PC-3 (cell line): ENCODE data around the gene UVSSA. TPM values are rescaled to one million over a fixed set of nuclear protein-coding genes. Genes with fewer than 3 reads are reported as not detected.

Source experiments
- ATAC-seq: fragments of 200-7000 bp; cut with Tn5 transposase; 2 replicates; pipeline ENCODE4 v1.9.1; 2020; ENCODE audit warnings: mild to moderate bottlenecking, moderate library complexity
- BruUV-seq: library from RNA; stranded (reverse); fragments of 400-500 nt; replicated peaks from 2 replicates; lab custom pipeline; 2021; lab: Mats Ljungman, UMichigan
- CTCF ChIA-PET: fragments of 300-600 bp; sonication (Branson Sonifier 250); formaldehyde crosslinking; loops from one replicate; lab custom pipeline; 2022; ENCODE audit warnings: antibody characterized with exemption; lab: Charles Lee
- POLR2A ChIA-PET: fragments of 300-600 bp; sonication (Branson Sonifier 250); formaldehyde crosslinking; loops from one replicate; lab custom pipeline; 2022; ENCODE audit warnings: antibody characterized with exemption; ENCODE audit not compliant: unreplicated experiment; lab: Charles Lee
- DNase-seq: peaks from one replicate; pipeline ENCODE4 v3.0.0-alpha.2; 2015
- H2AFZ ChIP-seq: fragments of 300-600 bp; sonication (generic); 2 replicates; pipeline ENCODE4 v1.6.0; 2016; ENCODE audit warnings: antibody characterized with exemption, low read length
- H3F3A ChIP-seq: fragments of 300-600 bp; sonication (generic); one replicate; pipeline ENCODE4 v1.6.0; 2017; ENCODE audit warnings: antibody characterized with exemption, low read length, control low read depth, mild to moderate bottlenecking; ENCODE audit not compliant: unreplicated experiment
- H3K27ac ChIP-seq: fragments of 300-600 bp; sonication (generic); 2 replicates; pipeline ENCODE4 v1.5.1; 2016; ENCODE audit warnings: mild to moderate bottlenecking, low read length
- H3K27me3 ChIP-seq: fragments of 300-600 bp; sonication (generic); 2 replicates; pipeline ENCODE4 v1.6.1; 2016; ENCODE audit warnings: low read length, mixed read lengths
- H3K36me3 ChIP-seq: fragments of 300-600 bp; sonication (generic); 2 replicates; pipeline ENCODE4 v1.6.1; 2016; ENCODE audit warnings: low read depth, mixed run types, low read length, mixed read lengths
- H3K4me1 ChIP-seq: fragments of 300-600 bp; sonication (generic); 2 replicates; pipeline ENCODE4 v1.5.1; 2016; ENCODE audit warnings: low read length; ENCODE audit not compliant: insufficient read depth
- H3K4me2 ChIP-seq: fragments of 300-600 bp; sonication (generic); 2 replicates; pipeline ENCODE4 v1.6.0; 2016; ENCODE audit warnings: low read length
- H3K4me3 ChIP-seq: fragments of 300-600 bp; sonication (generic); 2 replicates; pipeline ENCODE4 v1.5.1; 2016; ENCODE audit warnings: mild to moderate bottlenecking, low read length, mixed read lengths
- H3K79me2 ChIP-seq: fragments of 300-600 bp; sonication (generic); 2 replicates; pipeline ENCODE4 v1.6.1; 2017; ENCODE audit warnings: low read length, mixed read lengths
- H3K9ac ChIP-seq: fragments of 300-600 bp; sonication (generic); 2 replicates; pipeline ENCODE4 v1.6.0; 2016; ENCODE audit warnings: mild to moderate bottlenecking, low read length
- H3K9me2 ChIP-seq: fragments of 300-600 bp; sonication (generic); replicated peaks from 2 replicates; pipeline ENCODE4 v1.6.1; 2016; ENCODE audit warnings: mixed run types, low read length, mixed read lengths
- H3K9me3 ChIP-seq: fragments of 300-600 bp; sonication (generic); 2 replicates; pipeline ENCODE4 v1.6.1; 2016; ENCODE audit warnings: low read length, mixed read lengths
- H4K20me1 ChIP-seq: fragments of 300-600 bp; sonication (generic); 2 replicates; pipeline ENCODE4 v1.6.1; 2016; ENCODE audit warnings: low read length, mixed read lengths
- EZH2 ChIP-seq: fragments of 300-600 bp; sonication (generic); IDR thresholded peaks from one replicate; pipeline ENCODE4 v1.6.1; 2017; ENCODE audit warnings: antibody characterized with exemption, mild to moderate bottlenecking, low read length; ENCODE audit not compliant: unreplicated experiment
- EZH2phosphoT487 ChIP-seq: fragments of 300-600 bp; sonication (generic); IDR thresholded peaks from 2 replicates; pipeline ENCODE4 v1.6.1; 2018; ENCODE audit warnings: mild to moderate bottlenecking, antibody characterized with exemption, low read length, borderline replicate concordance
- intact Hi-C: fragments of 100-400 bp; cut with micrococcal nuclease; formaldehyde crosslinking; loops from 2 replicates; pipeline ENCODE4 v1.9.0; 2023
- total RNA-seq: library from RNA; depleted of rRNA; stranded (reverse); fragments of >200 nt; gene quantifications from 2 replicates; pipeline ENCODE4 v1.2.3, GENCODE V29; 2014
- TF ChIP-seq, protein P1 (sequence below): fragments of 300-600 bp; sonication (generic); conservative IDR thresholded peaks from 2 replicates; pipeline ENCODE4 v1.5.1; 2017; ENCODE audit warnings: antibody characterized with exemption, low read depth, mild to moderate bottlenecking, low read length

Gene UVSSA
- total RNA-seq, 1 experiment from 2014 or later: 6.2 TPM

DNA sequence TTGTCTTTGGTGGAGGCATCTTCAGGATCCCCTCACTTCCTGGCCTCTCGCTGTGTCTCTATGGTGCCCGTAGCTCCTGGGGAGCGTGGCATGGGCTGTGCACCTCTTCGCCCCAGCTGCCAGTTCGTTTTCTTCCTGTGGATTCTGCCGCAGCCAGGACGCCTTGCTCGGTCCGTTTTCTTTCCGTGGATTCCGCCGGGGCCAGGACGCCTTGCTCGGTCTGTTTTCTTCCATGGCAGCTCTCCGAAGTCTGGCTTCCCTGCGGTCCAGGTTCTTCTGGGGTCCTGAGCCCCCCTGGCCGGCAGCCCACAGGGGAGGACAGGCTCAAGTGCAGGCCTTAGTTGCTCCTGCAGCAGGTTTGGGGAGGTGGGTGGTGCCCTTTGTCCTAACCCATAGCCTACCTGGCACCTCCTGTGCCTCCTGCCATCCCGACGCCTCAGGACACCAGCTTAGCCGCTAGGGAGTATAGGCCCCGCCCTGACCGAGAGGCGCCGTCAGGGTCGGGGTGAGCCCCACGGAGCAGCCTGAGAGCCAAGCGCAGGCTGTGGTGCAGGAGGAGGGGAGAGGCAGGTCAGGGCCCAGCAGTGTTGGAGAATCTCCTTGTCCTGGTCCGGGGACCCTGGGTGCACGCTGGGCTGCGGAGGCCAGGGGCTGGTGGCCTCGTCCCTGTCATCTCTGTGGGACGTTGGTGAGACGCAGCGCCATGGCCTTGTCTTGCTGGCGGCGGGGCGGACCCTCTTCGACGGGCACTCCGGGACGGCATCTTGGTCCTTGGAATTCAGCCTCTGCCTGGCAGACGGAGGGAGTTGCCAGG lies 27.1 kb downstream of the UVSSA start:
- no peak for TF ChIP-seq EZH2
- TF ChIP-seq, protein P1, sequence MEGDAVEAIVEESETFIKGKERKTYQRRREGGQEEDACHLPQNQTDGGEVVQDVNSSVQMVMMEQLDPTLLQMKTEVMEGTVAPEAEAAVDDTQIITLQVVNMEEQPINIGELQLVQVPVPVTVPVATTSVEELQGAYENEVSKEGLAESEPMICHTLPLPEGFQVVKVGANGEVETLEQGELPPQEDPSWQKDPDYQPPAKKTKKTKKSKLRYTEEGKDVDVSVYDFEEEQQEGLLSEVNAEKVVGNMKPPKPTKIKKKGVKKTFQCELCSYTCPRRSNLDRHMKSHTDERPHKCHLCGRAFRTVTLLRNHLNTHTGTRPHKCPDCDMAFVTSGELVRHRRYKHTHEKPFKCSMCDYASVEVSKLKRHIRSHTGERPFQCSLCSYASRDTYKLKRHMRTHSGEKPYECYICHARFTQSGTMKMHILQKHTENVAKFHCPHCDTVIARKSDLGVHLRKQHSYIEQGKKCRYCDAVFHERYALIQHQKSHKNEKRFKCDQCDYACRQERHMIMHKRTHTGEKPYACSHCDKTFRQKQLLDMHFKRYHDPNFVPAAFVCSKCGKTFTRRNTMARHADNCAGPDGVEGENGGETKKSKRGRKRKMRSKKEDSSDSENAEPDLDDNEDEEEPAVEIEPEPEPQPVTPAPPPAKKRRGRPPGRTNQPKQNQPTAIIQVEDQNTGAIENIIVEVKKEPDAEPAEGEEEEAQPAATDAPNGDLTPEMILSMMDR: no peak
- TF ChIP-seq EZH2phosphoT487: no peak
- no peak overlapping the region for H3K4me3 ChIP-seq
- no peaks in the 10 kb centered on the region for H3K36me3 ChIP-seq
- no peak overlapping the region for H3K9ac ChIP-seq
- no peak overlapping the region for H3K27ac ChIP-seq
- H3K4me2 ChIP-seq: no peak overlapping the region
- H2AFZ ChIP-seq: no peak overlapping the region
- BruUV-seq: no TSS peak
- ATAC-seq (no peak), DNase-seq (no peak)
- ChIA-PET POLR2A (no interaction called here), CTCF (no interaction called here)
- no peaks in the 10 kb centered on the region for H4K20me1 ChIP-seq
- H3K9me3 ChIP-seq: no peaks in the 10 kb centered on the region
- intact Hi-C loops: no loop called here
- no peaks in the 10 kb centered on the region for H3K4me1 ChIP-seq
- no peaks in the 10 kb centered on the region for H3K27me3 ChIP-seq
- no peaks in the 10 kb centered on the region for H3F3A ChIP-seq
- no peaks in the 10 kb centered on the region for H3K79me2 ChIP-seq
- H3K9me2 ChIP-seq: no peaks in the 10 kb centered on the region

DNA sequence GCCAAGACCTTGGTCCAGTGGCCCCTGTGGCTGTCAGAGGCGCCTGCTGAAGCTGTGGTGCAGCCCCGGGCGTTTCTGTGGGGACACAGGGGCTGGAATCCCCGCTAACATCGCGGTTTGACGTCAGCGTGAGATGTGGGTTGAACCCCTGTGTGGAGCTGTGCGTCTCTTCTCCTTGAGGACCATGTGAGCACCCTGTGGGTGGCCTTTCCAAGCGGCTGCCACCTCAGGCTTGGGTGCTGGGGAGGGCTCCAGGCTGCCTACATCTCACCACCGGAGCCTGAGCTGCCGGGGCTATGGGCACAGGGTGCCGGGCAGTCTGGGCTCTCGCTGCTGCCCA lies 27.7 kb downstream of the UVSSA start:
- Histone ChIP-seq H2AFZ (no peak overlapping the region), H3K4me2 (no peak overlapping the region), H3K27ac (no peak overlapping the region), H4K20me1 (no peaks in the 10 kb centered on the region), H3K36me3 (no peaks in the 10 kb centered on the region), H3K79me2 (no peaks in the 10 kb centered on the region), H3K9me3 (no peaks in the 10 kb centered on the region), H3K27me3 (no peaks in the 10 kb centered on the region), H3F3A (no peaks in the 10 kb centered on the region), H3K4me3 (no peak overlapping the region), H3K9me2 (no peaks in the 10 kb centered on the region), H3K9ac (no peak overlapping the region), H3K4me1 (no peaks in the 10 kb centered on the region)
- no peak for TF ChIP-seq EZH2
- TF ChIP-seq, protein P1: no peak
- no peak for TF ChIP-seq EZH2phosphoT487
- intact Hi-C loops: no loop called here
- DNase-seq (no peak), ATAC-seq (no peak)
- BruUV-seq: no TSS peak
- POLR2A ChIA-PET: no interaction called here
- CTCF ChIA-PET: no interaction called here

DNA sequence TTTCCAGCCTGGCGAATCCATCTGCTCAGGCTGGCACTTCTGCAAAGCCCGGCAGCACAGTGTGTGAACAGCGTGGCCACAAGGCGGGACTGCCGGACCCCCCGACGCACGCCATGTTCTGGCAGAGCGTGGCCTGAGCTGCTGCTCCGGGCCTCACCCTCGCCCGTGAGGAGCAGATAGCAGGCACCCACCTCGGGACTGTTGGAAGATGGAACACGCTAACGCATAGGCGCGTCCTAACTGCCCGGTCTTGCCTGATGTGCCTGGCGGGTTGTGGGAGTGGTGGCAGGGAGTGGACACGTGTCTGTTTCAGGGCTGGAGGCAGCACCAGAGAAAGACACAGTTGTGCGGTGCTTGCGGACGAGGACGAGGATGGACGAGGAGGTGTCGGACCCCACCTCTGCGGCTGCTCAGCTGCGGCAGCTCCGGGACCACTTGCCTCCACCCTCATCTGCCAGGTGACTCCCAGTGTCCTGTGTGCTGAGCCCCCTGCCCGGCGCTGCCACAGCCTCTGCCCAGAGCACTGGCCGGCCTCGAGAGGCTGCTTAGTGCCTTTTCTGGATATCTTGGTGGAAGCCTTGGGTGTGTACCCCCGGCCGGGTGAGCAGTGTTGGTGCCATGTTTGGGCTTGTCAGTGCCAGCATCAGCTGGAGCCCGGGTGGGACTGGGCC lies 28.2 kb downstream of the UVSSA start:
- Histone ChIP-seq H3K27me3 (no peaks in the 10 kb centered on the region), H3K4me2 (no peak overlapping the region), H3K9ac (no peak overlapping the region), H3K4me1 (no peaks in the 10 kb centered on the region), H3F3A (no peaks in the 10 kb centered on the region), H4K20me1 (no peaks in the 10 kb centered on the region), H3K79me2 (no peaks in the 10 kb centered on the region), H3K27ac (no peak overlapping the region), H2AFZ (no peak overlapping the region), H3K36me3 (no peaks in the 10 kb centered on the region), H3K9me2 (no peaks in the 10 kb centered on the region), H3K4me3 (no peak overlapping the region), H3K9me3 (no peaks in the 10 kb centered on the region)
- POLR2A ChIA-PET: no interaction called here
- ATAC-seq: no peak
- TF ChIP-seq EZH2: no peak
- TF ChIP-seq, protein P1: no peak
- no peak for TF ChIP-seq EZH2phosphoT487
- BruUV-seq: no TSS peak
- intact Hi-C loops: no loop called here
- no peak for DNase-seq
- CTCF ChIA-PET: no interaction called here
